PC-9 (cell line): Measurements from ENCODE around the gene CEP131.

Experiments used
- CTCF ChIP-seq: fragments of 200-600 bp; sonication (generic); conservative IDR thresholded peaks from 2 replicates; pipeline ENCODE4 v1.6.1; 2017; ENCODE audit warnings: mixed run types, antibody characterized with exemption, mild to moderate bottlenecking, moderate library complexity
- EZH2 ChIP-seq: fragments of 200-600 bp; sonication (generic); IDR thresholded peaks from 2 replicates; pipeline ENCODE4 v1.8.0; 2017; ENCODE audit warnings: antibody characterized with exemption, low read depth

- TF ChIP-seq CTCF (no peak), EZH2 (no peak)
Observed at GRCh38 chr17:81222620-81222905, 202 bp downstream of the CEP131 start.
